AG04450 (cell line): ENCODE data around the gene CBX4. TPM values are rescaled to one million over a fixed set of nuclear protein-coding genes. Genes with fewer than 3 reads are reported as not detected.

ENCODE experiments used
- CTCF ChIA-PET: fragments of 300-600, 350-600 bp; formaldehyde crosslinking; extraction: SDS; loops from one replicate; lab custom pipeline; 2022; ENCODE audit warnings: antibody characterized with exemption, inconsistent platforms; lab: Charles Lee
- POLR2A ChIA-PET: fragments of 350-600 bp; formaldehyde crosslinking; extraction: SDS; loops from one replicate; lab custom pipeline; 2021; ENCODE audit warnings: antibody characterized with exemption, inconsistent platforms; lab: Yijun Ruan, JAX
- DNase-seq: peaks from one replicate; pipeline ENCODE4 v3.0.0-alpha.2; 2011; ENCODE audit warnings: low read depth, low spot score
- H3K27ac ChIP-seq: one replicate; pipeline ENCODE4 v1.5.1; 2012; ENCODE audit warnings: low read depth, low read length, control low read depth
- H3K27me3 ChIP-seq: one replicate; pipeline ENCODE4 v1.6.0; 2012; ENCODE audit warnings: low read length; ENCODE audit not compliant: control insufficient read depth, insufficient read depth
- H3K4me3 ChIP-seq: 2 replicates; pipeline ENCODE4 v1.5.1; 2011; ENCODE audit warnings: mild to moderate bottlenecking, low read depth, low read length, control low read depth
- H3K9me3 ChIP-seq: 2 replicates; pipeline ENCODE4 v1.5.1; 2012; ENCODE audit warnings: low read length; ENCODE audit not compliant: control insufficient read depth, insufficient read depth
- polyA plus RNA-seq: library from polyadenylated mRNA; depleted of rRNA; stranded (reverse); fragments of >200 nt; gene quantifications from 2 replicates; pipeline ENCODE4 v1.2.3, GENCODE V29; 2011
- TF ChIP-seq, protein P1 (sequence below): IDR thresholded peaks from 2 replicates; pipeline ENCODE4 v1.5.1; 2011; ENCODE audit warnings: low read depth, low read length, control low read depth, inconsistent platforms

CBX4 gene
- polyA plus RNA-seq, 1 experiment, result 7.6 TPM

DNA sequence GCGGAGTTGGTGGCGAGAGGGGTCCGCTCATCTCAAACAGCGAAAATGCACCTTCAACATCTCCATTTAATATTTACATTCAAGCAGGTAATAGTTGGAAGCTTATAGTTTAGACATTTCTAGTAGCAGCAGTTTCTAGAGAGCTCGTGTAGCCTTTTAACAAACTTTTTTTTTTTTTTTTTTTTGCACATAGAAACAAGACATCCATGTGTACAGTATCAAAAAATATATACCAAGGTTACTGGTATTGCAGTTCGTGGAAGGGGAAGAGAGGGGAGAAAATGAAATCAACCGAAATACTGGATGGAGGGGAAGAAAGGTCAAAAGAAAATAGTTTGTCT is 6.2 kb downstream of the CBX4 start:
- DNase-seq, result no peak
- Histone ChIP-seq H3K27me3 (no peaks in the 10 kb centered on the region), H3K4me3 (no peak overlapping the region), H3K9me3 (peaks cover 6% of the 10 kb centered on the region; the same call in 1 of the 2 replicates), H3K27ac (no peak overlapping the region)
- POLR2A ChIA-PET, result no interaction called here
- CTCF ChIA-PET, result interaction anchor here (0.7 kb wide), 1 partner anchor 21 kb away, joined by 4 read pairs; no protein-coding TSS in a partner anchor
- TF ChIP-seq, protein P1, sequence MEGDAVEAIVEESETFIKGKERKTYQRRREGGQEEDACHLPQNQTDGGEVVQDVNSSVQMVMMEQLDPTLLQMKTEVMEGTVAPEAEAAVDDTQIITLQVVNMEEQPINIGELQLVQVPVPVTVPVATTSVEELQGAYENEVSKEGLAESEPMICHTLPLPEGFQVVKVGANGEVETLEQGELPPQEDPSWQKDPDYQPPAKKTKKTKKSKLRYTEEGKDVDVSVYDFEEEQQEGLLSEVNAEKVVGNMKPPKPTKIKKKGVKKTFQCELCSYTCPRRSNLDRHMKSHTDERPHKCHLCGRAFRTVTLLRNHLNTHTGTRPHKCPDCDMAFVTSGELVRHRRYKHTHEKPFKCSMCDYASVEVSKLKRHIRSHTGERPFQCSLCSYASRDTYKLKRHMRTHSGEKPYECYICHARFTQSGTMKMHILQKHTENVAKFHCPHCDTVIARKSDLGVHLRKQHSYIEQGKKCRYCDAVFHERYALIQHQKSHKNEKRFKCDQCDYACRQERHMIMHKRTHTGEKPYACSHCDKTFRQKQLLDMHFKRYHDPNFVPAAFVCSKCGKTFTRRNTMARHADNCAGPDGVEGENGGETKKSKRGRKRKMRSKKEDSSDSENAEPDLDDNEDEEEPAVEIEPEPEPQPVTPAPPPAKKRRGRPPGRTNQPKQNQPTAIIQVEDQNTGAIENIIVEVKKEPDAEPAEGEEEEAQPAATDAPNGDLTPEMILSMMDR, result no peak

DNA sequence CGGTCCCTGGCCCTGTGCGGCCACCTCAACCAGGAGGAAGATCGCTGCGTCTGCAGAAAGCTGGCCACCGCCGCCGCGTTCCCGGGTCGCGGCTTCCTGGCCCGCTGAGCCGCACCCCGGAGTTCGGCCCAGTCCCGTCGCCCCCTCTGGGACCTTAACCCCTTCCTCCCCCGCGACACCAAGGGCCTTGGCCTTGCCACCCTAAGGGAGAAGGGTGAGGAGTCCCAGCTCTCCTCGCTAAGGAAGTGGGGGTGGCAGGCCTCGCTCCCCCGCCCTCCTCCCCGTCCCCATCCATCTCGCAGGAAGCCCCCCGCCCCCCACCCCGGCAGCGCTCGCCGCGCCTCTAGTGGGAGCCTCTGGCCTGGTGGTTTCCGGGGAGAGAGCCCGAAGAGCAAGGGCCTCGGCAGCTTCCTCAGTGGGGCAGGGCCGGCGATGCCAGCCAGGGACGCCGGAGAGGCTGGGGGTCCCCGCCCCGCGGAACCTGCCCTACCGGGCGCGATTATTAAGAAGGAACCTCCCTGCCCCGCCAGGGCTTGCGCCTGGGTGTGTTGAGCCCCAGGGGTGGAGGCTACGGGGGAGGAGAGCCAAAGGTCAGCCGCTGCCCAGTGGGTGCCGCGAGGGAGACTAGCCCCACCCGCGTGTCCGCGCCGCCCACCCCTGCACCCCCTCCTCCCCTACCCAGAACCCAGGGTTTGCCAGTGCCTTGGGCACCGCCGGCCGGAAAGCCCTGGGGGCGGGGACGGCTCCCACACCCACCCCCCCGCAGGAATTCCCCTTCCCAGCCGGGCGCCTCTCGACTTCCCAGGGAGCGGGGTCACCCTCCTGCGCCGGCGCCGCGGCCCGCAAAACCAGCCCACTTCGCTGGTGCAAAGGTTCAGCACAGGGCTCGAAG is 6.8 kb downstream of the CBX4 start:
- ChIA-PET POLR2A (no interaction called here), CTCF (interaction anchor here (0.7 kb wide), 1 partner anchor 20 kb away, joined by 4 read pairs; no protein-coding TSS in a partner anchor)
- Histone ChIP-seq H3K9me3 (peaks cover 6% of the 10 kb centered on the region; the same call in 1 of the 2 replicates), H3K4me3 (no peak overlapping the region), H3K27ac (no peak overlapping the region), H3K27me3 (no peaks in the 10 kb centered on the region)
- TF ChIP-seq, protein P1, result no peak
- DNase-seq, result no peak

DNA sequence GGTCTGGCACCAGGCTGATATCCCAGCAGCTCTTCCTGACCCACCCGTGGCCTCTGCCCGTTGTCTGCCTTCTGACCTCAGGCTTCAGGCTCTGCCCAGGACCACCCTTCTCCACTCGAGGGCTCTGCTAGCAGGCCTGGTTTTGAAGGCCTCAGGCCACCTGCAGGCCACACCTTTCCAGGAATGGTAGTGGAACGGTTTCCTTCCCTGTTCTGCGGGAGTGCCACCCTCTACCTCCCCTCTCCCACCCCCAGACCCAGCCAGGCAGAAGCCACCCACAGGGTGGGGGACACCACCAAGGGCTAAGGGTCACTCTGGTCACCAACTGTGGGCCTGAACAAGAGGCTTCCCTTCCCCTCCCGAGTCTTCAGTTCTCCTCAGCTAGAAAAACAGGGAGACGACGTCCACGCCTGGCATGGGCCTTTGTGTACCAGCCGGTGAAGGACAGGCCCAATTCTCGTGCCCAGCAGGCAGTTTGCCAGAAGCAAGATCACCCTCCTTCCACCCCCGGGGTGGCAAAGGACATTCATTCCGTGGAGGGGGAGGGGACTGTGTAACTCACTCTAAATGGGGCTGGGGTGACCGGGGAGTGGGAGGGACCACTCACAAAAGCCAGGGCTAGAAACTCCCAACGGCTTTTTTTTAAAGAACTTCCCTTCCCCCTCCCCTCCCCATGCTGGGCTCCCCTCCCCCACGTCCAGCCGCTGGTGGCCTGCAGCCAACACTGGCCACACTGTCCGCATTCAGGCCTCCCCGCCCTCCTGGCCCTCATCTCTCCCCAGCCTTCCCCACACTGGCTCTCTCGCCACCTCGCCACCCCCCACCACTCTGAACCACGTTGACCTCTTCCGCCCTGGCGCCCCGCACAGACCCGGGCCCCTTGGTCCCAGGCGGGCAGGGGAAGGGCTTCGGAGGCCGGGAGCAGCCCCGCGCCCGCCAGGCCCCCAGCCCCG is 7.7 kb downstream of the CBX4 start:
- POLR2A ChIA-PET, result no interaction called here
- Histone ChIP-seq H3K9me3 (peaks cover 6% of the 10 kb centered on the region; the same call in 1 of the 2 replicates), H3K4me3 (no peak overlapping the region), H3K27me3 (no peaks in the 10 kb centered on the region), H3K27ac (no peak overlapping the region)
- DNase-seq, result no peak
- TF ChIP-seq, protein P1, result no peak
- CTCF ChIA-PET, result no interaction called here

DNA sequence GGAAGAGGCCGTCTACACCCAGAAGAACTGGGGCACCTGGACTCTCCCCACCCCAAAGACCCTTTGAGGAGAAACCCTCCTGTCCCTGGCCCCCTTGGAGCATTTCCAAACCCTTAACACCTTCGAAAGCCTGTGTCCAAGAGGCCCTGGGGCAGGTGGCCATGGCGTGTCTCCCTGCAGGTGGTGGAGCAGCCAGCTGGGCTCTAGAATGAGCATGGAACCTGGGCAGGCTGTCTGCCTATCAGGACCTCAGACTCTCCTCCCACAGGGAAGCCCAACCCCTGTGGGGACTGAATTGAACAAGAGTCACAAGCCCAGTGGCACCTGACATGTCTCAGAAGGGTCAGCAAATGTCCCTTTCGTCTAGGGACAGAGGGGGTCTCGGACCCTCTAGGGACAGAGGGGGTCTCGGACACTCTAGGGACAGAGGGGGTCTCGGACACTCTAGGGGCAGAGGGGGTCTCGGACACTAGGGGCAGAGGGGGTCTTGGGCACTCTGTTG is 8.4 kb downstream of the CBX4 start:
- Histone ChIP-seq H3K27ac (no peak overlapping the region), H3K27me3 (no peaks in the 10 kb centered on the region), H3K4me3 (no peak overlapping the region), H3K9me3 (peaks cover 6% of the 10 kb centered on the region; the same call in 1 of the 2 replicates)
- DNase-seq, result no peak
- POLR2A ChIA-PET, result no interaction called here
- CTCF ChIA-PET, result no interaction called here
- TF ChIP-seq, protein P1, result no peak
